Stimulated activated naive CD8-positive, alpha-beta T cell treated with anti-CD3 and anti-CD28 coated beads, Interleukin-15, Interleukin-2, amounts not matched to agents 100 U/mL and 50 U/mL, for 24 hours (primary cell): ENCODE measurements around the gene COLEC11.

Experiments used
- ATAC-seq: fragments of 150-1000 bp; cut with Tn5 transposase; one replicate; pipeline ENCODE4 v1.10.0; 2021
- DNase-seq: peaks from one replicate; pipeline ENCODE4 v3.0.0; 2021

Gene COLEC11

DNA sequence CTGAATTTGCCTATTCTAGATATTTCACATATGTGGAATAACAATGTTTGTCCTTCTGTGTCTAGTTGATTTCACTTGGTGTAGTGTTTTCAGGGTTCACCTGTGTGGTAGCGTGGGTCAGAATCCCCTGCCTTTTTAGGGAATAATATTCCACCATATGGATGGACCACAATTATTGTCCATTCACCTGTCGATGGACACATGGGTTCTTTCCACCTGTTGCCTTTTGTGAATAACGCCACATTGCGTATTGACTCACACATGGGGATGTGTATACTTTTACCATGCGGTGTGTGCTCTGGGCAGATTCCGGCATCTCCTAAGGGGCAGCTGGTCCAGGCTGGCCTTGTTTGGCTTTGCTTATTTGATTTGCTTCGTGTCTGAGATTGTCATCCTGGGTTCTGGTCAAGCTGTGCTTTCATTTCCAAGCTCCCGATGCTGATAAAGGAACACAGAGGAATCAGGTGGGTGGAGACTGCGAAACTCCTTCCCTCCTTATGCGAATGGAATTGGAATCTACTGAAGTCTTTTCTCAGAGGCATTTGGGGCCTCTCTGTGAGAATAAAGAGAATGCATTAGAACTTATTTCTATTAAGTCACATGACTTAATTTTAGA lies 44.2 kb downstream of the COLEC11 start:
- DNase-seq (no peak), ATAC-seq (no peak)

- DNase-seq (no peak), ATAC-seq (no peak)
These were observed 44.7 kb downstream of the COLEC11 start for GRCh38 chr2:3639653-3640052.

DNA sequence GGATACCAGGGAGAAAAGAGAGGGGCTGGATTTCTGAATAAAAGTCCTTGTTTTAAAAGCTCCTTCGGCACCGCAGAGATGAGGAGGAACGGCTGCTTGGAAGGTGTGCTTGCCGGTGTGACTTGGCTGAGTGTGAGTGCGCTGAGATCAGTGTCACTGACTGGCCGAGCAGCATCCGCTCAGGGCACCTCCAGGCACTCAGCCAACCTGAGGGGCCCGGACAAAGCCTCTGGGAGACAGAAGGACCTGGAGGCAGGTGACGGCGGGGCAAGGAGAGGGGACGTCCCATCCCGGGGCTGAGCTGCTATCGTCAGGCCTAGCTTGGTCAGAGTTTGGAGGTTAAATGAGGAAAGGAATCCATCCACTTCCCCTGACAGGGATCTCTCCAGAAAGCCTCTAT lies 46.3 kb downstream of the COLEC11 start:
- ATAC-seq (no peak), DNase-seq (no peak)

DNA sequence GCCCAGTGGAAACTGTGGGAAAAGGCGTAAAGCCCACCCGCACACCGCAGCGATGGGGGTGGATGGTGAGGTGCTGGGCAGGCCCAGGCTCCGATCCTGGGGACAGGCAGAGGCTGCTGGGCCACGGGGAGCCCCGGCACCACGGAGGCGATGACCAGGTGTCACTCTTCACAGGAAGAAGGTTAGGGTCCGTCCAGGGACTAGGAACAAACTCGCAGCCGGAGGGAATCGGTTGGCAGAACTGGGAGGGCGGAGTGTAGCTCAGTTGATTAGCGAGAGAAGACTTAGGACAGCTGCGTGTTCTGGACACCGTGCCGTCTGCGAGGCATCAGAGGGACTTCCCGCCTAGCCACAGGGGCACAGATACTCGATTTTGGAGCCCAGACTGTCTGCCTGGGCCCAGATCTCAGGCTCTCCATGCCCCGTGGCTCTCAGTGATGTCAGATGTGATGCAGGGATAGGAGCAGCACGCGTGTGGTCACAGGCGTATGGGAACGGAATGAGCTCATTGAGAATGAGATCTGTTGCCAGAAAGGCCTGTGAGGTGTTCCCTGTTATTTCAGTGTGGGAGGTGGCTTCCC lies 47.0 kb downstream of the COLEC11 start:
- DNase-seq (no peak), ATAC-seq (no peak)

DNA sequence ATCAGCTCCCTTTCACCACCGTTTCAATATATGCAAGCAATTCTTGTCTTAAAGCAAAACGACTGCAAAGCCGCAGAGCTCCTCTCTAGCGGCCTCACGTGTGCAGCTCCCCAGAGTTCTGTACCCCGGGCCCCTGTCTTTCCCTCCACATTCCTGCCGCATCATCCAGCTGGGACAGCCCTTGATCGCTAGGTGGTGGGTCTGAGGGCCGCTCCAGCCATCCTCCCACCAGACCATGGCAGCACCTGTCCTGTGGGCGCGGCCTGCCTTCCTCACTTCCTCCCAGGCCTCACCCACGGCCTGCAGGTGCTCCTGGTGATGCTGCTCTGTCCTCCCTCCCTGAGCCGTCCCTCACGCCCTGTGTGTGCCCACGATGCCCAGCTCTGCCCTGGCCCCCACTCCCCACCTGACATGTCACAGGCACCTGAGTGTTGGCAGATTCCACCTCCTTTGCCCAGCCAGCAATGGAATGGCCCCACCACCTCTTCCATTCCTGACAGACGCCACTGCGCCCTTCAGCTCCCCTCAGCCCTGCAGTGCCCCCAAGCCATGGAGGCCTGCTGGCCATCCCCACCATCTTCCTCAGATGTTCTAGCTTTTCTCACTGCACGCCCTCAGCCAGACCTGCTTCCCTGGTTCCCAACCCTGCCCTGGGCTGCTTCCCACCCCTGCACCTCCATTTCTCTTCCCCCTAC lies 47.8 kb downstream of the COLEC11 start:
- DNase-seq, result no peak
- ATAC-seq, result no peak

- no peak for ATAC-seq
- no peak for DNase-seq
These were observed 48.7 kb downstream of the COLEC11 start for GRCh38 chr2:3643371-3644245.

- ATAC-seq, result no peak
These were observed 49.3 kb downstream of the COLEC11 start for GRCh38 chr2:3644246-3644525.

DNA sequence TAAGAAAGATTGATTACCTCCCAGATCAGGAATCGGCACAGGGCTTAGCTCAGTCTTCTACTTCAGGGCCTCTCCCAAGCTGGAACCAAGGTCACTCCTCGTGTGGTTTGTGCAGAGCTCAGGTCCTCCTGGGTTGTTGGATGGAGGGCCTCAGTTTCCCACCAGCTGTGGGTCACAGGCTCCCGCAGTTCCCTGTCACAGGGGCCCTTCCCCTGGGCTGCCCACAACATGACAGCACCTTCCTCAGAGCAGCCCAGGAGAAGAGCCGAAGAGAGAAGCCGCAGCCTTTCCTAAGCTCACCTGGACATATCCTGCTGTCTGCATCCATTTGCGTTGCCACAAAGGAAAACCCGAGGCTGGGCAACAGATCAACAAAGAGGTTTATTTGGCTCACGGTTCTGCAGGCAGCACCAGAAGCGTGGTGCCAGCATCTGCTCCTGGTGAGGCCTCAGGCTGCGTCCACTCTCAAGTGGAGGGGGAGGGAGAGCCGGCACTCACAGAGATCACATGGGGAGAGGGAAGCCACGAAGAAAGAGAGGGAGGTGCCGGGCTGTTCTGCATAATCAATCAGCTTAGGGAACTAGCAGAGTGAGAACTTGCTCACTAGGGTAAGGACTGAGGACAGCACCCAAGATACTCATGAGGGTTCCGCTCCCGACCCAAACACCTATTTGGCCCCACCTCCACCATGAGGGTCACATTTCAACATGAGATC lies 50.1 kb downstream of the COLEC11 start:
- ATAC-seq (no peak), DNase-seq (no peak)

More at GRCh38 chr2:3644246-3644525, 49.3 kb downstream of the COLEC11 start:
- no peak for DNase-seq

- DNase-seq (no peak), ATAC-seq (no peak)
These were observed 51.0 kb downstream of the COLEC11 start for GRCh38 chr2:3645745-3646389.

GRCh38 chr2:3646446-3646845 lies 51.5 kb downstream of the COLEC11 start:
- no peak for ATAC-seq
- no peak for DNase-seq

DNA sequence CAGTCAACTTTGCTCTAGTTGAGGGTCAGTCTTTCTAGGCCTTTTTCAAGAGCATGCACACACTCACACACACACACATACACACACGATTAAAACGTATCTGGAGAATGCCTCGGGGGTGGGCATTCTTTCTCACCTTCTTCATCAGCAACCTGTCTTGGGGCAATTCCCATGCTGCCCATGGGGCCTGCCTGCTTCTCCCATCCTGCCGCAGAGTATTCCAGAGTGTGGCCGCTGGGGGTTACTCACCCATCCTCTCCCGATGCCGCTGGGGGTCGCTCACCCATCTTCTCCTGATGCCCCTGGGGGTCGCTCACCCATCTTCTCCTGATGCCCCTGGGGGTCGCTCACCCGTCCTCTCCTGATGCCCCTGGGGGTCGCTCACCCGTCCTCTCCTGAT lies 52.3 kb downstream of the COLEC11 start:
- DNase-seq (no peak), ATAC-seq (no peak)

DNA sequence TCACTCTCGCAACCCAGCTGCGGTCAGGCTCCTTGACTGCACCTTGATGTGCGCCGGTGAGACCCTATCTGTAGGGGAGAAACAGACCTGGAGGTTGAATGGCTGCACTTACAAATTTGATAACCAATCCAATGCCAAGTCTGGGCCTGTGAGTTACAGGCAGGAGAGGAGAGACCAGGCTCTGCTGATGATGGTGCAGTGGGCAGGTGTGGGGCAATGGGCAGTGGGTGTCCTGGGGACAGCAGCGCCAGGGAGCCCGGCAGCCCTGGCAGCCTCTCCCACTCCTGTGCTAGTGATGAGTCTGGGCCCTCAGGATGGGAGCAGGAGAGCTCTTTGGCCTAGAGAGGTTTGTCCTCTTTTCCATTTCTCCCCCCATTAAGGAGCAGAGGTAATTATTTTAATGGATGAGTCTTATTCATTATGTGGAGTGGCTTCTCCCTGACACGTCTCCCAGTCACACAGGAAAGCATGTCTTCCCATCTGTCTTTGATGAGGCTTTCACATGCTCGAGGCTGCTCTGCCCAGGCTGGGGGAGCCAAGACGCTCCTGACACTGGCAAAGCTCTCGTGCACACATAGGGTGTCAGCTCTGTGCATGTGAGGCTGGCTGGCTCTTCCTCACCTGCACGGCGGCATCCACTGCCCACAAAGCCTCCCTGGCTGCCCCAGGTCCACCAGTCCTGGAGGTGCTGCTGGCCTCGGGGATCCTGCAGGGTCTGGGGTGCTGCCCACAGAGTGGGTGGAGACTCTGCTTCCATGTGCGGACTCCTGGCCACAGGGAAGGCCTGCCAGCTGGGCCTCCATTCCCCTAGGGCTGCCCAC lies 53.1 kb downstream of the COLEC11 start:
- DNase-seq (no peak), ATAC-seq (no peak)

- ATAC-seq, result no peak
- no peak for DNase-seq
These were observed 53.8 kb downstream of the COLEC11 start for GRCh38 chr2:3648652-3649177.

- no peak for ATAC-seq
These were observed 54.7 kb downstream of the COLEC11 start for GRCh38 chr2:3649581-3649980.

GRCh38 chr2:3650140-3650920 lies 55.4 kb downstream of the COLEC11 start:
- DNase-seq, result no peak
- ATAC-seq, result no peak

More at GRCh38 chr2:3649581-3649980, 54.7 kb downstream of the COLEC11 start:
- no peak for DNase-seq

DNA sequence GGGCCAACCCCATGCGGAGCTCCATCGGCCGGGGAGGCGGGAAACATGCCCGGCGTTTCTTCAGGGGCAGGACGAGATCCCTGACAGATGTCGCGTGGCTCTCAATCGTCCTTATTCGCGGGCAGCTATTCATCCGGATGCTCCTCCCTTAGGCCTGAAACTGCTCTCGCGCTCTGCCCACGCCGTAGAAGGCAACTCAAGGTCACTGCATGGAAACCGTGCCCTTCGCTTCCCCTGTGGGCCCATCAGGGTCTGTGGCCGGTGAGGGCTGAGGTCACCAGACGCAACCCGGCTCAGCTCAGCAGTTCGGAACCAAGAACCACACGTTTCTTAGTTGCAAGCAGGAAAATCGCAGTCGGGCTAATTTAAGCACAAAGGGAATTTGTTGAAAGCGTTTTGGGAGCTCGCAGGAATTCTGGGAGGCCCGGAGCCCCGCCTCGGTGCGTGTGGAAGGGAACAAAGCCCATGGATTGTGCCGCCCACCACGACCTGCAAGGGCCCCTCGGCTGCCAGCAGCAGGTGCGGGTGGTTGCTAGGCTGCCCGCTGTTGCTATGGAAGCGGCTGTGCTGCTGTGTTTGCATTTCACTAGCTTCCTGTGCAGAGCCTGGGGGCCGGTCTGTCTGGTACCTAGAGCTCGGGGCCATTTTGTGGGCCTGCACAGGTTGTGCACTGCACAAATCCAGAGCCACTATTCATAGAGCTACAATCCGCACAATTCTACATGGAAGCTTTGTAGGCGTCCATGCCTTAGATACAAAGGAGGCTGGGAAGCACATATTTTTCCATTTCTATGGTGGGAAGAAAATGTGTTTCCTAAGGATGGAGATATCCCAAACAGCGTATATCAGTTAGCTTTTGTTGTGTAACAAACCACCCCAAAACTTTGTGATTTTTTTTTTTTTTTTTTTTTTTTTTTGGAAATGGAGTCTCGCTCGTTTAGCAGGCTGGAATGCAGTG lies 57.1 kb downstream of the COLEC11 start:
- peak; percentile 75 for DNase-seq
- peak; percentile 76 for ATAC-seq

- DNase-seq (no peak), ATAC-seq (no peak)
These were observed 58.1 kb downstream of the COLEC11 start for GRCh38 chr2:3652896-3653625.

DNA sequence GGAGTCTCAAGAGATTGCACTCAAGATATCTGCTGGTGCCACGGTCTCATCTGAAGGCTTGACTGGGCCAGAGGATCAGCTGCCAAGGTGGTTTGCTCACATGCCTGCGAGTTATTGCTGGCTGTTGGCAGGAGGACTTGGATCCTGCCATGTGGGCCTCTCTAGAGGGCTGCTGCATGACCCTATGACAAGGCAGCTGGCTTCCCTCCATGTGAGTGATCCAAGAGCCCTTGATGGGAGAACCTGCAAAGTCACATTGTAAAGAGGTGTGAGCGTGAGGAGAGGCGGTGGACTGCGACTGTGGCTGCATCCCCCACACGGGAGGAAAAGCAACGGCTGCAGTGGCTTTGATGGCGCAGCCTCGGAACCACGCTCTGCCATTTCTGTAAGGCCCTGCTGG lies 59.1 kb downstream of the COLEC11 start:
- ATAC-seq (no peak), DNase-seq (no peak)
